HG03469 (cell line): ENCODE results near the gene CDK10.

Experiments
- ATAC-seq: cut with Tn5 transposase; IDR thresholded peaks from one replicate; pipeline ENCODE4 v1.9.1; 2021; ENCODE audit warnings: mild to moderate bottlenecking, moderate library complexity, moderate number of reproducible peaks; ENCODE audit not compliant: unreplicated experiment

Gene CDK10

DNA sequence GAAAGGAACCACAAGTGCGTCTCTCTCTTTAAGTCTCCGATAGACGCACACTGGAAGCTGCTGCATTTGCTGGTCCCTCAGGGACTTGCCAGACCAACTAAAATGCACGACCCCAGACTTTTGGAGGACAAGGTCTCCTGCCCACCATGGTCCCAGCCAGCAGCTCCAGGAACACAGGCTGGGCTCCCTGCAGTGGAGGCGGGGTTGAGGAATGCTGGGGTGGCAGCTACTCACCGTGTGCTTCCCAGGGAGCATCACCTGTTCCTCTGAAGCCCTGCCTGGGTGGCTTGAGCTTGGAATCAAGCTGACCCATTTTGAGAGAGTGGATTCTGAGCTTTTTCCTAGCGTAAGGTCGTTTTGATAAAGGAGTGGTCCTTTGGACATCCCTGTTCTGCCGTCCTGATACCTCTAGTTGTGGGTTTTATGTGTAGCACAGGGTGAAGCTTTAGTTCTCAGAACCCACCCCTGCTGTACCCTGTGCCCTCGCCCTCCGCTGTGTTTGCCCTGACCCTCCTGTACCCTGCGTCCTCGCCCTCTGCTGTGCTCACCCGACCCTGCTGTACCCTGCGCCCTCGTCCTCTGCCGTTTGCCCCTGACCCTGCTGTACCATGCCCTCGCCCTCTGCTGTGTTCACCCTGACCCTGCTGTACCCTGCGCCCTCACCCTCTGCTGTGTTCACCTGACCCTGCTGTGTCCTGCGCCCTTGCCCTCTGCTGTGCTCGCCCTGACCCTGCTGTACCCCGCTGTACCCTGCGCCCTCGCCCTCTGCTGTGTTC, 45.8 kb downstream of the CDK10 start:
- ATAC-seq = no peak

DNA sequence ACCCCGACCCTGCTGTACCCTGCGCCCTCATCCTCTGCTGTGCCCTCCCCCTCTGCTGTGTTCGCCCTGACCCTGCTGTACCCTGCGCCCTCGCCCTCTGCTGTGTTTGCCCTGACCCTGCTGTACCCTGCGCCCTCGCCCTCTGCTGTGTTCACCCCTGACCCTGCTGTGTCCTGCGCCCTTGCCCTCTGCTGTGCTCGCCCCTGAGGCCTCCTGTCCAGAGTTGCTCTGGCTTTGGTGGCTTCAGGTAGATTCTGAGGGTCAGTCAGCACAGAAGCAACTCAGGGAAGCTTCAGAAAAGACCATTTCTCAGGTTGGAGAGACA, 46.4 kb downstream of the CDK10 start:
- ATAC-seq = no peak

DNA sequence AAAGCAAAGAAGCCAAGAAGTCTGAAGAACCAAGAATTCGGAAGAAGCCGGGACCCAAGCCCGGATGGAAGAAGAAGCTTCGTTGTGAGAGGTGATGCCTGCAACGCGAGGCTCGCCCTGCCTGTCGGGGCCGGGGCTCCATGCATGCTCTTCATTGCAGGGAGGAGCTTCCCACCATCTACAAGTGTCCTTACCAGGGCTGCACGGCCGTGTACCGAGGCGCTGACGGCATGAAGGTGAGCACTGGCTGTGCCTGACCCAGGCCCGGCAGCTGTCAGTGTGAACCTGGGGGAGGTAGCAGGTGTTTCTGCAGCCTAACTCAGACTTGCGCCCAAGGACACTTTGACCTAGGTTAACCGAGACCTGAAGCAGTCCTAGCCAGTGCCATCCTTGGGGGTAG, 46.8 kb downstream of the CDK10 start:
- no peak for ATAC-seq

DNA sequence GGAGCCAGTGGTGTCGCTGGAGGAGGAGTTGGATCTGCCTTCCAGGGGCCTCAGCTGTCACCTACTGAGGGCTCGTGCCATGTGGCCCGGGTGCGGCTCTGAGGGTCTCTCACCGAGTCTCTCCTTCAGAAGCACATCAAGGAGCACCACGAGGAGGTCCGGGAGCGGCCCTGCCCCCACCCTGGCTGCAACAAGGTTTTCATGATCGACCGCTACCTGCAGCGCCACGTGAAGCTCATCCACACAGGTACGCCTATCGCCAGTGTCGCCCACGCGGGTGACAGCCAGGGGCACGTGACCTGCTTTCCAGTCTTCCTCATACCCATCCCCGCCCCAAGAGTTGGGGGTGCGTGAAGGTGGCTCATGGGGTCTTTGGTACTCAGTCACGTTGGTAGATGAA, 47.3 kb downstream of the CDK10 start:
- no peak for ATAC-seq

DNA sequence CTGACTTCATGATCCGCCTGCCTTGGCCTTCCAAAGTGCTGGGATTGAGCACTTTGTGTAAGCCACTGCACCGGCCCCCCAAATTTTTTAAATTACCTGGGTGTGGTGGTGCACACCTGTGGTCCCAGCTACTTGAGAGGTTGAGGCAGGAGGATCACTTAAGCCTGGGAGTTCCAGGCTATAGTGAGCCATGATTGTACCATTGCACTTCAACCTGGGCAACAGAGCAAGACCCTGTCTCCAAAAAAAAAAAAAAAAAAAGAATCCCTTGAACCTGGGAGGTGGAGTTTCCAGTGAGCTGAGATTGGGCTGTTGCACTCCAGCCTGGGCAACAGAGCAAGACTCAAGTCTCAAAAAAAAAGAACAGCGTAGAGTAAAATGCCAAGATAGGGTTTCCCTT, 50.1 kb downstream of the CDK10 start:
- ATAC-seq = no peak

DNA sequence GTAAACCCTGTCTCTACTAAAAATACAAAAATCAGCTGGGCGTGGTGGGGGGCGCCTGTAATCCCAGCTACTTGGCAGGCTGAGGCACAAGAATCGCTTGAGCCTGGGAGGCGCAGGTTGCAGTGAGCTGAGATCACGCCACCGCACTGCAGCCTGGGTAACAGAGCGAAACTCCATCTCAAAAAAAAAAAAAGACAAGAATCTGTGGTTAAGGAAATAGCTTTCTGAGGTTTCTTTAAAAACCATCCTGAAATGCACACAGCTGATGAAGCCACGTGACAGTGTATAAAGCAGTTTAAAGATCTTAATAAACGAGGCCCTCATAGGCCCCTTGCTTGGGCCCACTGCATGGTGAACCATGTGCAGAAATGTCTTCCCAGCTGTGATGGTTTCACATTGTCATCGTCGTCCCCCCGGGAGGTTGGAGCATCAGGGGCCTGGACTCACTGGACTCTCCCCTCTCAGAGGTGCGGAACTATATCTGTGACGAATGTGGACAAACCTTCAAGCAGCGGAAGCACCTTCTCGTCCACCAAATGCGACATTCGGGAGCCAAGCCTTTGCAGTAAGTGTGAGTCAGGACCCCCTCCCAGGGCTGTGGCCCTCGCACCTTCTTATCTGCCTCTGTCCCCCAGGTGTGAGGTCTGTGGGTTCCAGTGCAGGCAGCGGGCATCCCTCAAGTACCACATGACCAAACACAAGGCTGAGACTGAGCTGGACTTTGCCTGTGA, 51.0 kb downstream of the CDK10 start:
- ATAC-seq = no peak

DNA sequence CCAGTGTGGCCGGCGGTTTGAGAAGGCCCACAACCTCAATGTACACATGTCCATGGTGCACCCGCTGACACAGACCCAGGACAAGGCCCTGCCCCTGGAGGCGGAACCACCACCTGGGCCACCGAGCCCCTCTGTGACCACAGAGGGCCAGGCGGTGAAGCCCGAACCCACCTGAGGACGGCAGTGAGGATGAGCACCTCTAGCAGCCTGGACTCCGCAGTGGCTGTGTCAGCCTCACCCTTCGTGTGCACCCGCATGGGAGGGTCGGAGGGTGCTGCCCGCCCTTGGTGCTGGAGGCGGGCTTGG, 51.5 kb downstream of the CDK10 start:
- ATAC-seq = no peak

DNA sequence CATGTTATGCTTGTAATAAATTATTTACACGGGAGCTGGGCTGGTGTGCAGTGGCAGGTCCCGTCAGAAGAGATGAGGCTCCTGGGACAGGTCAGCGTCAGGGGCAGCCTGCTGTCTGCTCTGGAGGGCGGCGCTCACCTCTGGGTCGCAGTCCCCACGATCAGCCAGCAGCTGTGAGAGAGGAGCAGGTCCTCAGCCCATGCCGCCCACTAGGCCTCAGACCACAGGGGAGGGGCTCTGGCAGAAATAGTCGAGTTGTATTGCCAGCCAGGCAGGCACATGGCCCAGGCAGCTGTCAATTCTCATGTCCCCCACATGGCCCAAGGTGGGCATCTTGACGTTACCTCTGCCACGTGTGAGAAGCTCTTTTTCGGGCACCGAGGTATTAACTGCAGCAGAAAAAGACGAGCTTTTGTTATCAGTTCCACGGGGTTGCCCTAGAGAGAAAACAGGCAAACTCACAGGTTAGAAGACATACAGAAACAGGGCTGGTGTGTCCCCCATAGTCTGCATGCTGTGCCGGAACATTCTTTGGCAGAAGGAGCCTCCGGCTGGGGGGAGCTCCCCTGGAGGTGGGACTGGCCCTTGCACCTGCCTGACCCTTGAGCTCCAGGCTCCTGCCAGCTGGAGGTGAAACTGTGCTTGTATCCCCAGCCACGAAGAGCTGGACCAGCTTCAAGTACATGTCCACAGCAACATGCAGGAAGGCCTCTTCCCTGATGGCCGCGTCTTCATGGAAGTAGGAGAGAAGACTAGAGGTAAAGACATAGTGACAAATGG, 52.2 kb downstream of the CDK10 start:
- no peak for ATAC-seq

DNA sequence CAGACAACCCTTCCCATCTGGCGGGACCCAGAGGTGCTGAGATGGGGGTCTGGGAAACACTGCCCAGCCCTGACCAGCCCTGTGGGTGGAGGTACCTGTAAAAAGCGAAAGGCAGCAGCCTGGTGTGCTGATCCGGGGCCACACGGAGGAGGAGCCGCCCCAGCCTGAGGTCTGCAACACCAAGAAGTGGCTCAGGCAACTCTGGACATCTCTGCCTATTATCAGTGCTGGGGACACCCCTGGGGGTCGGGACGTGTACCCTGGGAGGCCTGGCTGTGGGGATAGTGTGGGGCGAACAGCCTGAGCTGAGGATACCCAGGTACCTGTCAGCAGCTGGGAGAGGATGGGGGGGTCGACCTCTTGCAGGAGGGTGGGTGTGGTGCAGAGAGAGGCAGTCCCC, 52.9 kb downstream of the CDK10 start:
- no peak for ATAC-seq

DNA sequence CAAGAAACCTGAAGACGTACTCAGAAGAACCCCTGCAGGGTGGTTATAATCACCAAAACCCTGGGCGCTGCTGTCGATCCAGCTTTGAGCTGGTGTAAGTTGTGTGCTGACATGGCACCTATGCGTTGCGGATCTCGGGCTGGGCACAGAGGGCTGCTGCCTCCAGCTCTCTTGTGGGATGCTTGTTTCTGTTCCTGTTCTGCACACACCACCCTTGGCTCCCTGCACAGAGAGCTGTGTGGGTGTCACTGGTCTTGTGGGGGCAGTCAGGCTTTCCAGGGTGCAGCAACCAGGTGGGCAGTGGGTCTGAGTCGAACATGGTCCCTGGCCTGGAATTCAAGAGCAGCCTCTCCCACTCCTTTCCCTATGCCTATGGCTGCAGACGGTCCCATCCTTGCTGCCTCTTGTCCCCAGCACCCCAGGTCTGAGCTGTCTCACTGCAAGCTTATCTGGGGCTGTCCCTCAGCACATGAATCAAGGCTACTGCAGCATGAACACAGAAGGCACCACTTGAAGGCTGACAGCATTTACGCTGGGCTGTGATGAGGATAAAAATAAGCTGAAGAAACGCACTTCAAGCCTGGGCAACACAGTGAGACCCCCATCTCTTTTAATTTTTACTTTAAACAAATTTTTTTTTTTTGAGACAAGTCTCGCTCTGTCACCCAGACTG, 55.0 kb downstream of the CDK10 start:
- ATAC-seq = no peak

DNA sequence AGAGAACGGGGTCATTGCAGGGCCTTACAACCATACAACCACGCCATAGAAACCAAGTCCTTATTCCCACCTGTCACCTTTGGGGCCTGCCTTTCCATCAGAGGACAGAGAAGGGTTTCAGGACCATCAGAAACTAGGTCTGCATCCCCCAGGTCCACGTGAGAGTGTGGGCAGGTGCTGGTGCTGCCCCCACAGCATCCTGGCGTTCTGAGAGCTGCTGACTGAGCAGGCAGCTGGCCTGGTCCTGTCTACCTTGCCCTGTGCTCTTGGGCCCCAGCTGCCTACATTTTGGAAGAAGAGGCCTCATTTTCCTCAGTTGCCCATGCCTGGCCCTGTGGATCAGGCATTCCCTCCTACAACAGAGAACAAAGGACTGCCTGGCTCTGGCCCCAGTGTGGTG, 56.5 kb downstream of the CDK10 start:
- no peak for ATAC-seq

DNA sequence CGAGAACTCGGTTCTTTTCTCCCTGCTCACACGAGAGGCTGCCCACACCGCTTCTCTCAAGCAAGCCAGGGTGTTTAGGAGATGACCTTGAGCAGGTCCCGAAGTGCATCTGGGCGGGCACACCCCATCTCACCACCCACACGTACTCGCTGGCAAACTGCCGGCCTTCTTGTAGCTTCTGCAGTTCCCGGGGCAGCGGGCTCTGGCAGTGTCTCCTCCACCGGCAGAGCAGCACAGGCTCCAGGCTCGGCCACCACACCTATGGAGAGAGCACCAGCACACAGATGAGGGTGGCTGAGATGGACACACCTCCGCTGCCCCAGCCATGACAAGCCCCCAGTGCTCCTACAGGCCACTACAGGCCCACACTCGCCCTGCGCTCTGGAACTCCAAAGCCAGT, 58.3 kb downstream of the CDK10 start:
- no peak for ATAC-seq
